HG02759 (cell line): ENCODE measurements around the gene RAD21L1.

Source experiments
- ATAC-seq: cut with Tn5 transposase; IDR thresholded peaks from one replicate; pipeline ENCODE4 v1.9.1; 2021; ENCODE audit warnings: mild to moderate bottlenecking, moderate library complexity; ENCODE audit not compliant: unreplicated experiment

RAD21L1 gene

DNA sequence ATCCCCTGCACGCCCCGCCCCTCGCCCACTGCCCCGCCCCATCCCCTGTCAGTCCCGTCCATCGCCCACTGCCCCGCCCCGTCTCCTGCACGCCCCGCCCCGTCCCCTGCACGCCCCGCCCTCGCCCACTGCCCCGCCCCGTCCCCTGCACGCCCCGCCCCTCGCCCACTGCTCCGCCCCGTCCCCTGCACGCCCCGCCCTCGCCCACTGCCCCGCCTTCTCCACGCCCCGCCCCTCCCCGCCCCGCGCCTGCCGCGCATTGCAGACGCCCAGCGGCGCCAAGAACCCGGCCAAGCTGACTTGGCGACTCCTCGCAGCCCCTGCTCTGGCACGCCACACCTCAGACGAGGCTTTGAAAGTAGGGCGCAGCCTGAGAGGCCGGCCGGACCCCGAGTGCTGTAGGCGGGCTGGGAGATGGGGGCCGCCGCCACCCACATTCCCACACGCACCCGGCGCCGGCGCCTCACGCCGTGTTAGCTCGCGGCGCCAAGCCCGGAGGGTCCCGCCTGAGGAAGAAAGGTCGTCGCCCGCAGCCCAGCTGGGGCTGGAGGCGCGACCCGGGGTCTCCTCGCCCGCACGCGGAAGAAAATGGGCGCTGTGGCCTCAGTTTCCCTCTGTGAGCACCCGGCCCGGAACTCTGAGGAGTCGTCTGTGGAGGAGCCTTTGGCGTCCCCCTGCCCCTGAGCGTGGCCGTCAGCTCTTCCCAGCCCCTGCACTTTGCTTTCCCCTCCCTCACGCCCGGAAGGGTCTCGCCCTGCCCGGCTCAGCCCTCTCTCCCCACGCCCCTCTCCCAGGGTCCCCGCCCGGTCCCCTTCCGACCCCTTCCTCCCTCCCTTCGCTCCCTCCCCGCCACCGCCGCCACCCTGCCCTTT, at the start of gene RAD21L1:
Gene RAD21L1 (plus strand): TSS at position 262 of the 872 bp plus-strand sequence. CDS start 2,410 bp downstream, outside the sequence.
- ATAC-seq = peak; percentile 65

GRCh38 chr20:1177680-1178079, 48.2 kb upstream of the RAD21L1 start:
- ATAC-seq = no peak

DNA sequence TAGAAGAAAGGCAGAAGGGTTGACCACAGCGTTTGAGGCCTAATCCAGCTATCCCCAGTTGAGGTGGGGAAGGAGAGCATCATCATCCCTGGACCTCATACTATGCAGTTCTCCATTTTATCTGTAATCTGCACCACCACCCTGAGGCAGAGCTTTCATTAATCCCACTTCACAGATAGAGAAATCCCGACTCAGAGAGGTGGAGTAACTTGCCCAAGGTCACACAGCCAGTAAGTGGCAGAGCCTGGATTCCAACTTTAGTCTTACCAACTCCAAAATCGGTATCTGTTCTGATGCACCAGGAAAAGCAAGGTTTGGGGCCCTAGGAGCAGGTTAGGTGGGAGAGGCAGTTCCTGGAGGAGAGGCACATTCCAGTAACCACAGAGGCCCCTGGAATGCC, 47.7 kb upstream of the RAD21L1 start:
- no peak for ATAC-seq

- ATAC-seq = no peak
Measured at GRCh38 chr20:1178623-1179022, 47.2 kb upstream of the RAD21L1 start.

GRCh38 chr20:1180949-1181348, 44.9 kb upstream of the RAD21L1 start:
- no peak for ATAC-seq

GRCh38 chr20:1182106-1182505, 43.7 kb upstream of the RAD21L1 start:
- no peak for ATAC-seq

GRCh38 chr20:1183153-1183552, 42.7 kb upstream of the RAD21L1 start:
- no peak for ATAC-seq

- no peak for ATAC-seq
Measured at GRCh38 chr20:1184260-1184637, 41.6 kb upstream of the RAD21L1 start.

DNA sequence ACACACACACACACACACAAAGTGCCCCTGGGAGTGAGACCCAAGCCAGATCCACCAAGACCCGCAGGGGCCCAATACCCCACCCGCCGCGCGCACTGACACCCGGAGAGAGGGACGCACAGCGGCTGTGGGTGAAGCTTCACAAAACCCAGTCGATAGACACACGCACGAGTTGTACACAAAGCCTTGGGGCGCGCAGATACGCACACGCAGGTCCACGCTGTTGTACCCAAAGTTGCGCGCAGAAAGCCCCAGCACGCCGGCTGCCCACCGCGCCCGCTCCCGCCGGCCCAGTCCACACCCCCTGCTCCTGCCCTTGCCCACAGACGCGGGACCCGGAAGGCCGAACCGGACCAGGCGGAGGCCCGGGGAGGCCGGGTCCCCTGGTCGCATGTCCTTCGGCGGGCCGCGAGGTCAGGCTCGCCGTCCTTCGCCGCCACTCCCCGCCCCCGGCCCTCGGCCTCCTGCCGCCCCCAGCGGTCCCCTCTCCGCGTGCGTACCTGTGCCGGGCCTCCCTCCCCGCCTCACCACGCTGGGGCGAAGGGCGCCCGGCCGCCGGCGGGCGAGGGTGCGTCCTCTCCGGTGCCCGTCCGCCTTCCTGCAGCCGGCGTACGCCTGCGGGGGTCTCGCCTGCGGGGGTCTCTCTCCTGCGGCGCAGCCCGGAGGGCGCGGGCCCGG, 41.1 kb upstream of the RAD21L1 start, which contains the start of gene TMEM74B:
Gene TMEM74B (minus strand): TSS at position 344 of the 678 bp plus-strand sequence. CDS start 1,180 bp downstream, outside the sequence.
- ATAC-seq = no peak

DNA sequence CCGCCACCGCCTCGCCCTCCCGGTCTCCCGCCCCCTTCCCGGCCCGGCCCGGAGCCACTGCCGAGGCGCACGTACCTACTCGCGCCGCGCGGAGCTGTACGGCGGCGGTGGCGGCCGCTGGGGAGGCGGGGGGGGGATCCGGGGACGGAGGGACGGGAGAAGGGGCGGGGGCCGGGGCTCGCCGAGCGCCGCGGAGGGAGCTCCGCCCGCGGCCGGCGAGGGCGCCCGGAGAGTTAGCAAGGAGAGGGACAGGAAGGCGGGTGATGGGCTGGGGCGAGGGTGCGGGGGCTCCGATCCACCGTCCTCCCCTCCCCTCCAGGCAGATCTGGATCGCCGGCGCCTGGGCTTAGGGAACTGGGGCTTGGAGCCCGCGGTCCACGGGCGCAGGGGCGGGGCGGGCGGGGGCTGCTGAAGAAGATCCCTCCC, 40.5 kb upstream of the RAD21L1 start:
- ATAC-seq = no peak

- ATAC-seq = no peak
Measured at GRCh38 chr20:1185790-1186334, 40.0 kb upstream of the RAD21L1 start.

- no peak for ATAC-seq
Measured at GRCh38 chr20:1186367-1186991, 39.4 kb upstream of the RAD21L1 start.

DNA sequence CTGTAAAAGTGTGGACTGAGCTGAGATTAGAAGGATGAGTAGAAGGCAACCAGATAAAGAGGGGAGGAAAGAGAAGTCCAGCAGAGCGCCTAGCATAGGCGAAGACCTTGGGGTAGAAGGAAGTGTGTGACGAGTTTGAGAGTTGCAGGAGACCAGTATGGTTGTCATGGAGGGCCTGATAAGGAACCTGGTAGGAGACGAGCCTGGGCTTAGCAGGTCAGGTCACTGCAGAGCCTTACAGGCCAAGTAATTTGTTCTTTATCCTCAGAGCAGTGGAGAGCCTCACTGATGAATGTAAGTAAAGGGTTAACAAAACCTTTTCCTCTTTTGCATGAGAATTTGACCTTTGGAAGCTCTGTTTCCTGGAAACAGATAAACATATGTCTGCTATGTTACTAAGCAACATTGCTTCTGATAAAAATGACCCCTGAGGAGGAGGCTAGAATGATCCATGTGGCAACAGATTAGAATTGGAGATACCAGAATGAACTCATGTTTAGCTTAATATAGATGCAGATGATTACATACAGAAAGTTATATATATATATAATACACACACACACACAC, 38.2 kb upstream of the RAD21L1 start:
- ATAC-seq = no peak

DNA sequence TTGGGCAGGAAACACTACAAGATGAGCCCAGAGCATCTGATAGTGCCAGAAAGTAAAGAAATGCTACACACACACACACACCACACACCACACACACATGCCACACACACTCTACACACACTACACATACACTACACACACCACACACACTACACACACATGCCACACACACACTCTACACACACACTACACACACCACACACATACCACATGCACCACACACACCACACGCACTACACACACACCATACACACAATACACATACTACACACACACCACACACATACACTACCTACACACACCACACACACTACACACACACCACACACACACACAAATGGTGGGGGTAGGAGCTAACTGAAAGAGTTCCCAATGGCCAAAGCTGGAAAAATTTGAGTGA, 37.5 kb upstream of the RAD21L1 start:
- ATAC-seq = no peak

DNA sequence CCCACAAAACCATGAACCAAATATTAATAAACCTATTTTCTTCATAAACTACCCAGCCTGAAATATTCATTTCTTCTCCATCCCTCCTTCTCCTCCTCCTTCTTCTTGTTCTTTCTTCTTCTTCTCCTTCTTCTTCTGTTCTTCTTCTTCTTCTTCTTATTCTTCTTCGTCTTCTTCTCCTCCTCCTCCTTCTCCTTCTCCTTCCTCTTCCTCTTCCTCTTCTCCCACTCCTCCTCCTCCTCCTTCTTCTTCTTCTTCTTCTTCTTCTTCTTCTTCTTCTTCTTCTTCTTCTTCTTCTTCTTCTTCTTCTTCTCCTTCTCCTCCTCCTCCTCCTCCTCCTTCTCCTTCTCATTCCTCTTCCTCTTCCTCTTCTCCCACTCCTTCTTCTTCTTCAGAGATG, 36.0 kb upstream of the RAD21L1 start:
- no peak for ATAC-seq

DNA sequence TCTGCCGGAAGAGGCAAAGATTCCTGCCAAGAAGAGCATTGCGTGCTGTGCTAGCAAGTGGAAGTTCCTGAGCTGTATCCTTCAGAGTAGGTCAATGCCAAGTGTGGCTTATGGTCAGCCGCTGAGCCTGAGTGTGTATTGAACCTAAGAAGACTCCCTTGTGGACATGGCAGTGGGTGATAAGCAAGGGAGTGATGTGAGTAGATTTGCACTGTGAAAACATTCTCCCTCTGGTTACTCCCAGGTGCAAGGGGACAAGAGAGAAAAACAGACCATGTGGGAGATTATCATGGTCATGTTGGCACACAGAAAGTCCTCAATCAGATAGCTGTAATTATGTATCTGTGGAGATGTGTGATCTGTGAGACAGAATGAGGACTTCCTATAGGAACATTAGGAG, 35.0 kb upstream of the RAD21L1 start:
- ATAC-seq = no peak

GRCh38 chr20:1191299-1191698, 34.5 kb upstream of the RAD21L1 start:
- ATAC-seq = no peak

DNA sequence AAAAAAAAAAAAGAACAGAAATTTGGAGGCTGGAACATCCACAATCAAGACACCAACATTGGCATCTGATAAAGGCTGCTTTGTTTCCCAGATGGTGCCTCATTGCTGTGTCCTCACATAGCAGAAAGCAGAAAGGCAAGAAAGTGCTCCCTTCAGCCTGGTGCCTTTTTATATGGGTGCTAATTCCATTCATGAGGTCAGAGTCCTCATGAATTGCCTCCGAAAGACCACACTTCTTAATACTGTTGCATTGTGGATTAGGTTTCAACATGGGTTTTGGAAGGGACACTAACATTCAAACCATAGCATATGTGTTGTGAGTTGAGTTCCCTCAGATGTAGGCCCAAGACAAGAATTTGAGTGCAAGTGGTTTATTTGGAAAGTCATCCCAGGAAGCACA, 30.6 kb upstream of the RAD21L1 start:
- no peak for ATAC-seq

- ATAC-seq = no peak
Measured at GRCh38 chr20:1196634-1197033, 29.2 kb upstream of the RAD21L1 start.

DNA sequence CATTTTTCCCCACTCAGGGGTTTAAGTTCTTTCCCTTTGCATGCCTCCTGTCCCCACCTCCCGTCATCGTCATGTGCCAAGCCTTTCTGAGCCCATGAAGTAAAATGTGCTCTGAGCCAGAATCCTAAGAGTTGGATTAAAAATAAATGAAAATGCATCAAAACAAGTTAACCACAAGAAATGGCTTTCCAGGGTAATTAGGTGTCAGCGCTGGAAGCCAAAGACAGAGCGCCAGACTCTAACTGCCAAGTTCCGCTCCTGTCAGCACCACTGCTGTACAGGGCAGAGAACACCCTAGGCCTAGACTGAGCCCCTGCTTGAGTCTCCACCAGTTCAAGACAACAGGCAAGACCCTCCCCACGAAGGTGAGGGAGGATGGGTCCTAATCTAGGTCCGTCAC, 28.0 kb upstream of the RAD21L1 start:
- no peak for ATAC-seq

GRCh38 chr20:1198751-1199150, 27.1 kb upstream of the RAD21L1 start:
- ATAC-seq = no peak
